GM21717 (cell line): ENCODE results near the gene TRIM74.
"Not testable (repeated sequence)": the region's sequence is repeated elsewhere in the genome, so short reads cannot be mapped to it uniquely, and the experiment has no call there.

Source experiments
- ATAC-seq: cut with Tn5 transposase; IDR thresholded peaks from one replicate; pipeline ENCODE4 v1.9.1; 2021; ENCODE audit warnings: mild to moderate bottlenecking, moderate library complexity; ENCODE audit not compliant: unreplicated experiment

Gene TRIM74

GRCh38 chr7:72913750-72914149 lies 55.5 kb downstream of the TRIM74 start:
- ATAC-seq, result not testable (repeated sequence)

GRCh38 chr7:72911395-72911794 lies 57.9 kb downstream of the TRIM74 start:
- ATAC-seq, result not testable (repeated sequence)
